Stimulated activated CD8-positive, alpha-beta memory T cell treated with anti-CD3 and anti-CD28 coated beads, Interleukin-7, amount 100 ng/mL, for 1 hour (primary cell): ENCODE data around the gene MCC.

Source experiments
- DNase-seq, 2 donors: peaks; one replicate each; pipeline ENCODE4 v3.0.0-alpha.2; 2020; ENCODE audit warnings: low read depth in 2 of 2

The MCC gene

DNA sequence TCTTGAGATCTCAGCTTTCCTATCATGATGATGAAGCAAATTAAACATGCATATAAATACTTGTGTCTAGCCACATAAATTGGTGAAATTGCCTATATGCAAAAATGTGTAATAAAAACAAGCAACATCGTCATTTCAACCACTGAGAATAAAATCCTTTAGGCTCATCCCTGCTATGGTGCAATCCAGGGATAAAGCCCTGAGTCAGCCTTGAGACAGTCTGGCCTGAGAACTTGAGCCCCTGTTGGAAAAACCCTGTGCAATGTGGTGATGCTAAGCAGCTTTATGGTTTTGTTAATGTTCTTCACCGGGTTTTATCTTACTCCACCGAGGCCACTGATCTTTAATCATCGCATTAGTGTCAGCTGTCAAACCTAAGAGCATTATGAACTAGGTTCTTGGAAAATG, 341.1 kb downstream of the MCC start:
- DNase-seq = no peak

GRCh38 chr5:113145757-113146387, 342.4 kb downstream of the MCC start:
- DNase-seq = no peak

GRCh38 chr5:113142186-113142585, 346.1 kb downstream of the MCC start:
- no peak for DNase-seq

GRCh38 chr5:113140837-113141671, 347.2 kb downstream of the MCC start:
- DNase-seq = no peak

DNA sequence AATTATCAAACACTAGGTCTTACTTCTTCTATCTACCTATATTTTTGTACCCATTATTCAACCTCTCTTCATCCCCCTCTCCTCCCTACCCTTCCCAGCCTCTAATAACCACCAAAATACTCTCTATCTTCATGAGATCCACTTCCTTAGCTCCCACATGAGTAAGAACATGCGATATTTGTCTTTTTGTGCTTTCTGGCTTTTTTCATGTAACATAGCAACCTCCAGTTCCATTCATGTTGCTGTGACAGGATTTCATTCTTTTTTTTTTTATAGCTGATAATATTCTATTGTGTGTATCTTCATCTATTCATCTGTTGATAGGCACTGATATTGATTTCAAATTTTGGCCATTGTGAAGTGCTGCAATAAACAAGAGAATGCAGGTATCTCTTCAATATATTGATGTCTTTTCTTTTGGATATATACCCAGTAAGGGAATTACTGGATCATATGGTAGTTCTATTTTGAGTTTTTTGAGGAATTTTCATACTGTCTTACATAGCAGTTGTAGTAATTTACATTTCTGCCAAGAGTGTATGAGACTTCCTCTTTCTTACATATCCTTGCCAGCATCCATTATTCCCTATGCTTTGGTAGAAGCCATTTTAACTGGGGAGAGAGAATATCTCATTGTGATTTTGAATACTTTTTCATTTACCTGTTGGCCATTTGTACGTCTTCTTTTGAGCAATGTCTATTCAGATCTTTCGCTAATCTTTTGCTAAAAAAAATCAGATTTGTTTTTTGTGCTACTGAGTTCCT, 354.9 kb downstream of the MCC start:
- no peak for DNase-seq

GRCh38 chr5:113132564-113132963, 355.7 kb downstream of the MCC start:
- no peak for DNase-seq

GRCh38 chr5:113128641-113129330, 359.5 kb downstream of the MCC start:
- no peak for DNase-seq

GRCh38 chr5:113128082-113128481, 360.2 kb downstream of the MCC start:
- DNase-seq = no peak

DNA sequence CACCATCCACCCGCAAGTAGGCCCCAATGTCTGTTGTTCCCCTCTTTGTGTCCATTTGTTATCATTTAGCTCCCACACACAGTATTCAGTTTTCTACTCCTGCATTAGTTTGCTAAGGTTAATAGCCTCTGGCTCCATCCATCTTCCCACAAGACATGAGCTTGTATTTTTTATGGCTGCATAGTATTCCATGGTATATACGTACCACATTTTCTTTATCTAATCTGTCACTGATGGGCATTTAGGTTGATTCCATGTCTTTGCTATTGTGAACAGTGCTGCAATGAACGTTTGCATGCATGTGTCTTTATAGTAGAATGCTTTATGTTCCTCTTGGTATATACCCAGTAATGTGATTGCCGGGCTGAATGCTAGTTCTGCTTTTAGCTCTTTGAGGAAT, 361.2 kb downstream of the MCC start:
- DNase-seq = no peak

- no peak for DNase-seq
Measured at GRCh38 chr5:113125371-113125770, 362.9 kb downstream of the MCC start.

- no peak for DNase-seq
Measured at GRCh38 chr5:113124914-113125313, 363.3 kb downstream of the MCC start.

DNA sequence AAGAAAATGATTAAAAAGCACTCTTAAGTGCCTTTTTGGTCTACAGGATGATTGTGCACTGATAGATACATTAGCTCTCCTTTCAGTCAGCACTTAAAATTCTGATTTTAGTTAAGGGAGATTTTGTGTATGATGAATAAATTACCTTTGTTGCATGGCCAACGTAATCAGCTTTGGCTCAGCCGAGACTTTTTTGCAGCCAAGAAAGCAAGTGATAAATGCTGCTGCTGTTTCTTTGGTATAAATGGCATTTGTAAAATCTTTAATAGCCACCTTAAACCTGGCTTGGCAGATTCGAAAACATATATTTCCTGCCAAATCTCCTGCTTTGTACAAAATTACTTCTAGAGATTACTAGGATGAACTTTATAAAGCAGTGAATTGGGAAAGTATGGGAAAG, 364.0 kb downstream of the MCC start:
- DNase-seq = no peak

- DNase-seq = no peak
Measured at GRCh38 chr5:113123618-113124017, 364.6 kb downstream of the MCC start.

DNA sequence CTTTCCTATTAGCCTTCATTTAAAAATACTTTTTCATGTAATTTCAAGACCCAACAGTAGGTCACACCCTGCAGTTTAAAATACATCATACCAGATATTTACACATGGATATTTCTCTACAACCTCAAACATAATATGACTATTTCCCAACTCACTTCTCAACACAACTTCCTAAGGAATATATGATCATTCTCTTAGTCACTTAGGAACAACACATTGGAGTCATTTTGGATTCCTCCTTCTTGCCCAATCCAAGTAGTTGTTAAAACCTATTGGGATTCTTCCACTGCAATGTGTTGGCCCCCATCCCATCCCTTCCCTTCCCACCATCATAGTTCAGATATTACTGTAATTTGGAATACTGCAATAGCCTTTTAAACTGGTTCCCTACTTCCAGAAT, 366.2 kb downstream of the MCC start:
- no peak for DNase-seq

- DNase-seq = no peak
Measured at GRCh38 chr5:113119246-113119924, 368.9 kb downstream of the MCC start.

DNA sequence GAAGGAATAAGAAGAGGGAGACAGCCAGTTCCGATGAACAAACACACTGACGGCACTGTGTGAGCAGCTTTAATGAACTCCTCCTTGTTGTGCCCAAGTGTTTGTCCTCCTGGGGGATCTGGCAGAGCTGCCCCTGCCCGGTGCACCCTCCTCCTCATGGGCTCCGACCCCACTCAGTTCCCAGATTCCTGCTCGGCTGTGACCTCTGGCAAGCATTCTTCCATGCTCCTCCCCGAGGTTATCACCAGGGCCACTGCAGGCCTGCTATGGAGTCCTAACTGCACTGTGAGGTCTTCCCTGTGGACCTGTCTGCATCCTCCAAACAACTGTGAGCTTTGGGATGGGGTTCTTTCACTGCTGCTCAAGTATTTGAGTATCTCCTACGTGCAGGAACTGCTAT, 369.5 kb downstream of the MCC start:
- DNase-seq = no peak

DNA sequence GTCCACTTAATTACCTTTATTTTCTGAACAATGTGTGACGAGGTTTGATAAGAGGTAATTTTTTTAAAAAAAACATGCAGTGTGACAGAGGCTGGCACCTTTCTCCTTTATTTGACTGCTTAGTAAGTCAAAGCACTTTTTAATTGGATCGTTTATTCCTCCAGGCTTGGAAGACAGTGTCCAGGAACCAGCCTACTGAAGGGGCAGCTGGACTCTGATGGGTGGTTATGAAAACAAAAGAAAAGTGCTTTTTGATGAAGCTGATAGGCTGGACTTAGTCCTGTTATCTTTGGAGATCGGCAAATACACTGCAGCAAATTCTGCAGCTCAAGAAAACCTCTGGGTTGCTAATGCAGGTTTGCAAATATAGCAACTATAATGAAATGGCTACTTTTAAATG, 370.0 kb downstream of the MCC start:
- no peak for DNase-seq

- DNase-seq = no peak
Measured at GRCh38 chr5:113117543-113118115, 370.6 kb downstream of the MCC start.

DNA sequence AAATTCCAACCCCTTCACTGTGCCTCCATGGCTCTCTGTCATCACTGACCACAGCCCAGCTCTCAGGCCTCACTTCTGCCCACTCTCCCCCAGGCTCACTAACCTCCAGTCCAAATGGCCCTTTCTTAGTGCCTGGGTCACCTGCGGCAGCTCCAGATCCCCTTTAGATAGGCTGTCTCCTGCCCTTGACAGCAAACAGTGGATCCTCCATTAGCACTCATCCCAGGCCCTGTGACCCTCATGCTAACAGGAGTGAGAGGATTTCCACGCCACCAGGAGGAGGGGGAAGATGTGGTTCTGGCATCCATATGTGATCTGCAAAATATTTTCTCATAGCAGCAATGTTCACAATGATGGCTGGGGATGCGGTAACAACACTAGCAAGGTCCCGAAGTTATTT, 372.3 kb downstream of the MCC start:
- DNase-seq = no peak

DNA sequence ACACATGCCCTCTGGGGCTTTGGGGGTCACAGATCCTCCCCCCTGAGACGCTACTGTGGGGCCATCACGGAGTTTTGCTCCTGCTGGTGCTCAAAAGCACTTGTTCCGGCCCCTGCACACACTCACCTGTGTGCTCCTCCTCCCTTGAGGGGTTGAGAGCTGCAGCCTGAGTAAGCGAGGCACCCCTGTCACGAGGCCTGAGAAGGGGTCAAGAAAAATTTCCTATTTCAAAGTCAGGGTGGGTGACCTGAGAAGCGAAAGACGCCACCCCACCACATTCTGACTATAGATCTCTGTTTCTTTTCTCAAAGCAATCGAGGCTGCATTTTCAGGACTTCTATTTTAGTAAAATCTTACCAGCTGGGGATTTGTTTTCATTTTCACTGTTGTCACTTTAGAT, 373.2 kb downstream of the MCC start:
- no peak for DNase-seq

GRCh38 chr5:113114559-113114958, 373.7 kb downstream of the MCC start:
- no peak for DNase-seq
